ENCODE data around the gene TFAP2B.

TFAP2B gene

GRCh38 chr6:50824552-50824951 lies 5.9 kb downstream of the TFAP2B start:
- DNase-seq, result no peak

GRCh38 chr6:50825375-50826036 lies 6.8 kb downstream of the TFAP2B start:
- DNase-seq, result no peak

- no peak for DNase-seq
These were observed 7.5 kb downstream of the TFAP2B start for GRCh38 chr6:50826037-50826761.

- DNase-seq, result no peak
These were observed 8.1 kb downstream of the TFAP2B start for GRCh38 chr6:50826803-50827202.

- no peak for DNase-seq
These were observed 10.4 kb downstream of the TFAP2B start for GRCh38 chr6:50829049-50829448.

- no peak for DNase-seq
These were observed 11.3 kb downstream of the TFAP2B start for GRCh38 chr6:50829898-50830444.

- no peak for DNase-seq
These were observed 12.5 kb downstream of the TFAP2B start for GRCh38 chr6:50831186-50831585.

- no peak for DNase-seq
These were observed 14.2 kb downstream of the TFAP2B start for GRCh38 chr6:50832912-50833311.

- no peak for DNase-seq
These were observed 16.3 kb downstream of the TFAP2B start for GRCh38 chr6:50834929-50835410.

GRCh38 chr6:50836231-50836630 lies 17.6 kb downstream of the TFAP2B start:
- no peak for DNase-seq

- no peak for DNase-seq
These were observed 19.1 kb downstream of the TFAP2B start for GRCh38 chr6:50837589-50838445.

GRCh38 chr6:50840112-50840810 lies 21.6 kb downstream of the TFAP2B start:
- DNase-seq, result no peak

- no peak for DNase-seq
These were observed 22.1 kb downstream of the TFAP2B start for GRCh38 chr6:50840811-50841192.

- DNase-seq, result no peak
These were observed 23.8 kb downstream of the TFAP2B start for GRCh38 chr6:50842446-50842845.

GRCh38 chr6:50842861-50843384 lies 24.3 kb downstream of the TFAP2B start:
- no peak for DNase-seq

GRCh38 chr6:50843842-50844241 lies 25.2 kb downstream of the TFAP2B start:
- DNase-seq, result no peak

- DNase-seq, result no peak
These were observed 26.9 kb downstream of the TFAP2B start for GRCh38 chr6:50845499-50846143.

GRCh38 chr6:50846144-50846851 lies 27.6 kb downstream of the TFAP2B start:
- no peak for DNase-seq

- no peak for DNase-seq
These were observed 28.1 kb downstream of the TFAP2B start for GRCh38 chr6:50846852-50847155.
